Measurements from ENCODE around the gene APOL5.
"Not testable (repeated sequence)": the region's sequence is repeated elsewhere in the genome, so short reads cannot be mapped to it uniquely, and the experiment has no call there.

Gene APOL5

GRCh38 chr22:35711336-35711735 is 6.3 kb upstream of the APOL5 start:
- no peak for DNase-seq (ENCODE audit: low read depth in 2 of 2)

- DNase-seq (ENCODE audit: low read depth in 2 of 2), result no peak
Observed at GRCh38 chr22:35712672-35713071, 5.0 kb upstream of the APOL5 start.

DNA sequence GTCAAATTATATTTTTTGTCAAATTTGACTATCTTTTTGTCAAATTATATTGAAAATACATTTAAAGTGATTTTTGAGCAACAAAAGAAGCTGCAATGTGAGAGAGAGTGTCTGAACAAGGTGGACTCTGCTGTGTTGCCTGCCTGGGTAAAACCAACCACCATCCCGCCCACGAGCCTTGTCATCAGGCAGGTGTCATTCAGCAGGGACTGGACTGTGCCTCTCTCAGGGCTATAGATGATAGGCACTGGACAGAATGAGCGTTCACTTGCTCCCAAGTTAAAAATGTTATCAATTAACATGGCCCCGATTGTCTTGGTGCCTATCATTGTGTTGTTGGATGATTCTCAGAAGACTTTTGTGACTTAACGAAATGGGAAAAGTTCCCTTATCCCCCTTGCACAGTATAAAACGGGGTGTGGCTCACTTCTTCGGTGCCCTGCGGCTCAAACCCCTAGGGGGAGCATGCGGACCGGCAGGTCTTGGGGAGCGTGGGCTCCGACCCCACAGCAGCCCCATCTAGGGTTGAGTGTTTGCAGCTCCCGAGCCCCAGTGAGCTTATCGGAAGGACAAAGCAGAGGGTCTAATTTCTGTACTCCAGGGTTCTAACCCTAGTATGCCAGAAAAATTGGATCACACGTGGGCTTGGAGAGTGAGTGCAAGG is 1.7 kb downstream of the APOL5 start:
- DNase-seq (ENCODE audit: low read depth in 2 of 2), result no peak

- no peak for DNase-seq (ENCODE audit: low read depth in 2 of 2)
Observed at GRCh38 chr22:35721960-35722359, 4.3 kb downstream of the APOL5 start.

- DNase-seq (ENCODE audit: low read depth in 2 of 2), result no peak
Observed at GRCh38 chr22:35725521-35725920, 7.8 kb downstream of the APOL5 start.

- DNase-seq (ENCODE audit: low read depth in 2 of 2), result no peak
Observed at GRCh38 chr22:35726398-35726797, 8.7 kb downstream of the APOL5 start.

- DNase-seq (ENCODE audit: low read depth in 2 of 2), result no peak
Observed at GRCh38 chr22:35726933-35727332, 9.3 kb downstream of the APOL5 start.

- DNase-seq (ENCODE audit: low read depth in 2 of 2), result no peak
Observed at GRCh38 chr22:35727436-35727835, 9.8 kb downstream of the APOL5 start.

DNA sequence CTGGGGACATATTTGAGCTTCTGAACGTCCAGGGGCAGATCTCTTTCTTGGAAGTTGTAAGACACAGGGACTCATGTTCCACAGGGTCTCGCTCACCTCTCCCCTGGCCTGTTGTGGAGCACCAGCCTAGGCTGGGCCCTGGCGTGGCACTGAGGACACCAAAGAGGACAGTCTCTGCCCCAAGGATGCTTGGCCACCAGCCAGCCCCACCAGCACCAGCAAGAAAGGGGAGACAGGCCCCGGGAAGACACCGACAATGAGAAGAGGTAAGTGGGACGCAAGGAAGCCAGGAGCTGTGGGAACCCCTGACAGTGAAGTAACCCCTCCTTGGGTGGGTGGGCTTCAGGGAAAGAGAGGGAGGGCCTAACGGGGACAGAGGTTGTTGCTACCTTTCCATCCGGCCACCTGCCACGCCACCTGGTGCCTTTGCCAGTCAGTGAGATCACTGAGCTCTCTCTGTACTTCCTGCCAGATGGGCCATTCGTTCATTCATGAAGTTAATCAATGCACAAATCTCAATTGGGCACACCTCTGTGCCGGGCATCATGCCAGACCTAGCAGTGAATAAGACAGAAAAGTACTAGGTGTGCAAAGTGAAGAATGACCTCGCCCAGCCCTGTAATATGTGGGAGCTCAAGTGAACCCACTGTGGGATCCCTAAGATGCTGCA is 11.1 kb downstream of the APOL5 start:
- no peak for DNase-seq (ENCODE audit: low read depth in 2 of 2)

- DNase-seq (ENCODE audit: low read depth in 2 of 2), result no peak
Observed at GRCh38 chr22:35729309-35729698, 11.6 kb downstream of the APOL5 start.

DNA sequence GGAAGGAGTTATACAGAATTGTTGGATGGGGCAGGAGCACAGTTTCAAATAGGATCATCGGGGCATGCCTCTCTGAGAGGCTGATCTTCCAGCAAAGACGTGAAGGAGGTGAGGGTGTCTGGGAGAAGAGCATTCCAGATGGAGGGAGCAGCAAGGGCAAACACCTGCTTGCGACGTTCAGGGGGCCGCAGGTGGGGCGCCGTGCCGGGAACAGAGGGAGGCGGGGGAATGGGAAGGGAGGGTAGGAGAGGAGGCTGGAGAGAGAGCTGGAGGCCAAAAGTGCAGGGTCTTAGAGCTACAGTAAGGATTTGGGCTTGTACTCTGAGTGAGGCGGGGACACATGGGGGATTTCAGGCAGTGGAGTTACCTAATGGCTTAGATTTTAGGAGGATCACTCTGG is 13.6 kb downstream of the APOL5 start:
- no peak for DNase-seq (ENCODE audit: low read depth in 2 of 2)

GRCh38 chr22:35732116-35732515 is 14.4 kb downstream of the APOL5 start:
- no peak for DNase-seq (ENCODE audit: low read depth in 2 of 2)

- DNase-seq (ENCODE audit: low read depth in 2 of 2), result no peak
Observed at GRCh38 chr22:35733036-35733435, 15.4 kb downstream of the APOL5 start.

DNA sequence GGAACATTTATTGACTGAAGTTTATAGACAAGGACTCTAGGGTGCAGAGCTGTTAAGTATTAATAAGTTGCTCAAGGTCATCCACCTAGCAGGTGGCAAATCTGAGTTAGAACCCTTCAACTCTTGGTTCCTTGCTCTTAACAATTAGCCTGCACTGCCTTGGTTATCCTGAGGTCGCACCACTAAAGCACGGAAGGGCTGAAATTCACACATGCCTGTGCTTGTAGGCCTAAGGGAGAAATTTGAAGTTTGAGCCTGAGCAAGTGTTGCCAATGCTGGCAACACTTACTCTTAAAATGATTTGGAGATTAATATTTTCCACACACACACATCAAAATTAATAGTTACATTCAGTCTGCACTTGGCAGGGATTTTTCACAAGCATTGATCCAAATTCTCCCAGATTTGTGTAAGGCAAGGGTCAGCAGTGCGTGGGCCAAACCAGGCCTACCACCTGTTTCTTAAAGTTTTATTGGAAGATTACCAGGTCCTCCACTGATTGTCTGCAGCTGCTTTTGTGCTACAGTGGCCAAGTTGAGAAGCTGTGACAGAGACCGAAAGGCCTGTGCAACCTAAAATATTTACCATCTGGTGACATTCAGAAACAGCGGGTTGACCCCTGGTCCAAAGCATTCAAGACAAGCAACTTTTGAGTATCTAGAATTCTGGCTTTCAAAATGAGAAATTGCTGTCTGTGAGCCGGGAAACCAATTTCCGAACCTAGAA is 16.3 kb downstream of the APOL5 start:
- no peak for DNase-seq (ENCODE audit: low read depth in 2 of 2)

- DNase-seq (ENCODE audit: low read depth in 2 of 2), result no peak
Observed at GRCh38 chr22:35734517-35734827, 16.8 kb downstream of the APOL5 start.

GRCh38 chr22:35735542-35735941 is 17.9 kb downstream of the APOL5 start:
- no peak for DNase-seq (ENCODE audit: low read depth in 2 of 2)

- no peak for DNase-seq (ENCODE audit: low read depth in 2 of 2)
Observed at GRCh38 chr22:35736166-35736565, 18.5 kb downstream of the APOL5 start.

GRCh38 chr22:35736701-35737100 is 19.0 kb downstream of the APOL5 start:
- no peak for DNase-seq (ENCODE audit: low read depth in 2 of 2)

DNA sequence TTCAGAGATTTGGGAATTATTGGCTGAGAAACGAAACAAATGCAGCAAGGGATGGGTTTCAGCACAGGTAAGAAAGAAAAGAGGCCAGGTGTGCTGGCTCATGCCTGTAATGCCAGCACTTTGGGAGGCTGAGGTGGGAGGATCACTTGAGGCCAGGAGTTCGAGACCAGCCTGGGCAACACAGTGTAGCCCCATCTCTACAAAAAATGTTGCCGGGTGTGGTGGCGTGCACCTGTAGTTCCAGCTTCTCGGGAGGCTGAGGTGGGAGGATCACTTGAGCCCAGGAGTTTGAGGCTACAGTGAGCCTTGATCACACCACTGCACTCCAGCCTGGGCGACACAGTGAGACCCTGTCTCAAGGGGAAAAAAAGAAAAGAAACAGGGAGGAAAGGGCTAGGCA is 20.2 kb downstream of the APOL5 start:
- DNase-seq (ENCODE audit: low read depth in 2 of 2), result not testable (repeated sequence)

- DNase-seq (ENCODE audit: low read depth in 2 of 2), result no peak
Observed at GRCh38 chr22:35739076-35739930, 21.6 kb downstream of the APOL5 start.

GRCh38 chr22:35739931-35740380 is 22.3 kb downstream of the APOL5 start:
- no peak for DNase-seq (ENCODE audit: low read depth in 2 of 2)

GRCh38 chr22:35740616-35741015 is 22.9 kb downstream of the APOL5 start:
- DNase-seq (ENCODE audit: low read depth in 2 of 2), result no peak

All from stimulated activated CD8-positive, alpha-beta memory T cell treated with anti-CD3 and anti-CD28 coated beads, Interleukin-15, amount 100 ng/mL, for 48 hours (primary cell).